HCT116 (cell line): ENCODE measurements around the gene BCL11B.

Experiments used
- CEBPB ChIP-seq: IDR thresholded peaks from 2 replicates; pipeline ENCODE4 v1.6.1; 2012; ENCODE audit warnings: low read depth
- EGR1 ChIP-seq: IDR thresholded peaks from 2 replicates; pipeline ENCODE4 v1.6.1; 2012; ENCODE audit warnings: low read depth
- EZH2 ChIP-seq: fragments of 200-600 bp; sonication (generic); IDR thresholded peaks from 2 replicates; pipeline ENCODE4 v1.6.1; 2017; ENCODE audit warnings: antibody characterized with exemption, mixed run types
- EZH2phosphoT487 ChIP-seq: fragments of 200-600 bp; IDR thresholded peaks from 2 replicates; pipeline ENCODE4 v1.6.1; 2018; ENCODE audit warnings: antibody characterized with exemption, borderline replicate concordance
- POLR2A ChIP-seq: IDR thresholded peaks from 2 replicates; pipeline ENCODE4 v1.7.0; 2011; ENCODE audit warnings: borderline replicate concordance; ENCODE audit not compliant: insufficient read depth, insufficient read length; ENCODE audit errors: extremely low read depth
- POLR2AphosphoS5 ChIP-seq: IDR thresholded peaks from 2 replicates; pipeline ENCODE4 v1.6.1; 2011; ENCODE audit warnings: mild to moderate bottlenecking, low read depth, low read length, moderate library complexity
- RAD21 ChIP-seq: IDR thresholded peaks from 2 replicates; pipeline ENCODE4 v1.6.1; 2012; ENCODE audit warnings: low read depth, mild to moderate bottlenecking
- SRF ChIP-seq: IDR thresholded peaks from 2 replicates; pipeline ENCODE4 v1.6.1; 2012; ENCODE audit warnings: low read depth
- YY1 ChIP-seq: IDR thresholded peaks from 2 replicates; pipeline ENCODE4 v1.6.1; 2011; ENCODE audit warnings: low read length, low read depth, moderate library complexity, mild to moderate bottlenecking; ENCODE audit not compliant: insufficient replicate concordance; ENCODE audit errors: extremely low read depth
- TF ChIP-seq, protein P1 (sequence below), 3 experiments: fragments of 200-600 bp in 1 of 3; sonication (generic) in 1 of 3; IDR thresholded peaks in 2 of 3; conservative IDR thresholded peaks in 1 of 3; 2 replicates each; pipeline ENCODE4 v1.5.1; 2012 to 2017; ENCODE audit warnings: low read depth in 2 of 3, low read length in 2 of 3, antibody characterized with exemption in 1 of 3, borderline replicate concordance in 1 of 3, control low read depth in 1 of 3, mild to moderate bottlenecking in 1 of 3, mixed read lengths in 1 of 3, mixed run types in 1 of 3, moderate library complexity in 1 of 3; ENCODE audit not compliant: insufficient read depth in 1 of 3
- TF ChIP-seq, protein P2 (sequence below): IDR thresholded peaks from 2 replicates; pipeline ENCODE4 v1.6.1; 2012
- TF ChIP-seq, protein P3 (sequence below): IDR thresholded peaks from 2 replicates; pipeline ENCODE4 v1.6.1; 2012; ENCODE audit warnings: low read depth

DNA sequence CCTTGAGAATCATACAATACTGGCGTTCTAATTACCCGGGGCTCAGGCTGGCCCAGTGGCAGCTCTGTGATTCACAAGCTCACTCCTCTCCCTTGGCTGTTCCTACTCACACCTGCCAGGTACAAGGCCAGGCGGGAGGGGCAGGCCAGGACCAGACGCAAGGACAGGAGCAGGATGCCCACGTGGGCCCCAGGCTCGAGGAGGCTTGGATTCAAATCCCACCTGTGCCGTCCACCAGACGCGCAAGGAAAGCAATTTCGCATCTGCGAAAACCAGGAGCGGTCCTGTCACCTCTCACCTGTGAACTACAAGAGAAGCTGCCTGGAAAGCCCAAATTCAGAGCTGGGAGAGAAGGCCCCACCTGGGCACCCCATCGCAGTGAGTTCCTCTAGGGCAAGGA is 50.6 kb downstream of the BCL11B start:
- TF ChIP-seq, protein P1, sequence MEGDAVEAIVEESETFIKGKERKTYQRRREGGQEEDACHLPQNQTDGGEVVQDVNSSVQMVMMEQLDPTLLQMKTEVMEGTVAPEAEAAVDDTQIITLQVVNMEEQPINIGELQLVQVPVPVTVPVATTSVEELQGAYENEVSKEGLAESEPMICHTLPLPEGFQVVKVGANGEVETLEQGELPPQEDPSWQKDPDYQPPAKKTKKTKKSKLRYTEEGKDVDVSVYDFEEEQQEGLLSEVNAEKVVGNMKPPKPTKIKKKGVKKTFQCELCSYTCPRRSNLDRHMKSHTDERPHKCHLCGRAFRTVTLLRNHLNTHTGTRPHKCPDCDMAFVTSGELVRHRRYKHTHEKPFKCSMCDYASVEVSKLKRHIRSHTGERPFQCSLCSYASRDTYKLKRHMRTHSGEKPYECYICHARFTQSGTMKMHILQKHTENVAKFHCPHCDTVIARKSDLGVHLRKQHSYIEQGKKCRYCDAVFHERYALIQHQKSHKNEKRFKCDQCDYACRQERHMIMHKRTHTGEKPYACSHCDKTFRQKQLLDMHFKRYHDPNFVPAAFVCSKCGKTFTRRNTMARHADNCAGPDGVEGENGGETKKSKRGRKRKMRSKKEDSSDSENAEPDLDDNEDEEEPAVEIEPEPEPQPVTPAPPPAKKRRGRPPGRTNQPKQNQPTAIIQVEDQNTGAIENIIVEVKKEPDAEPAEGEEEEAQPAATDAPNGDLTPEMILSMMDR (IDR thresholded peaks at IDR 0.05 in 2 of 3, conservative IDR thresholded peaks at IDR 0.05 in 1 of 3; ENCODE audit: borderline replicate concordance in 1 of 3, insufficient read depth in 1 of 3, low read depth in 2 of 3, low read length in 2 of 3): no peak
- TF ChIP-seq EGR1 (no peak), YY1 (no peak), POLR2AphosphoS5 (no peak), EZH2phosphoT487 (no peak), POLR2A (no peak), EZH2 (no peak), CEBPB (no peak), SRF (no peak), RAD21 (no peak)
- TF ChIP-seq, protein P2, sequence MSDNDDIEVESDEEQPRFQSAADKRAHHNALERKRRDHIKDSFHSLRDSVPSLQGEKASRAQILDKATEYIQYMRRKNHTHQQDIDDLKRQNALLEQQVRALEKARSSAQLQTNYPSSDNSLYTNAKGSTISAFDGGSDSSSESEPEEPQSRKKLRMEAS: no peak
- TF ChIP-seq, protein P3, sequence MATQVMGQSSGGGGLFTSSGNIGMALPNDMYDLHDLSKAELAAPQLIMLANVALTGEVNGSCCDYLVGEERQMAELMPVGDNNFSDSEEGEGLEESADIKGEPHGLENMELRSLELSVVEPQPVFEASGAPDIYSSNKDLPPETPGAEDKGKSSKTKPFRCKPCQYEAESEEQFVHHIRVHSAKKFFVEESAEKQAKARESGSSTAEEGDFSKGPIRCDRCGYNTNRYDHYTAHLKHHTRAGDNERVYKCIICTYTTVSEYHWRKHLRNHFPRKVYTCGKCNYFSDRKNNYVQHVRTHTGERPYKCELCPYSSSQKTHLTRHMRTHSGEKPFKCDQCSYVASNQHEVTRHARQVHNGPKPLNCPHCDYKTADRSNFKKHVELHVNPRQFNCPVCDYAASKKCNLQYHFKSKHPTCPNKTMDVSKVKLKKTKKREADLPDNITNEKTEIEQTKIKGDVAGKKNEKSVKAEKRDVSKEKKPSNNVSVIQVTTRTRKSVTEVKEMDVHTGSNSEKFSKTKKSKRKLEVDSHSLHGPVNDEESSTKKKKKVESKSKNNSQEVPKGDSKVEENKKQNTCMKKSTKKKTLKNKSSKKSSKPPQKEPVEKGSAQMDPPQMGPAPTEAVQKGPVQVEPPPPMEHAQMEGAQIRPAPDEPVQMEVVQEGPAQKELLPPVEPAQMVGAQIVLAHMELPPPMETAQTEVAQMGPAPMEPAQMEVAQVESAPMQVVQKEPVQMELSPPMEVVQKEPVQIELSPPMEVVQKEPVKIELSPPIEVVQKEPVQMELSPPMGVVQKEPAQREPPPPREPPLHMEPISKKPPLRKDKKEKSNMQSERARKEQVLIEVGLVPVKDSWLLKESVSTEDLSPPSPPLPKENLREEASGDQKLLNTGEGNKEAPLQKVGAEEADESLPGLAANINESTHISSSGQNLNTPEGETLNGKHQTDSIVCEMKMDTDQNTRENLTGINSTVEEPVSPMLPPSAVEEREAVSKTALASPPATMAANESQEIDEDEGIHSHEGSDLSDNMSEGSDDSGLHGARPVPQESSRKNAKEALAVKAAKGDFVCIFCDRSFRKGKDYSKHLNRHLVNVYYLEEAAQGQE: no peak
